PC-9 (cell line): ENCODE data around the gene CORO1A. TPM values are rescaled to one million over a fixed set of nuclear protein-coding genes. Genes with fewer than 3 reads are reported as not detected.
"Not testable (repeated sequence)": the region's sequence is repeated elsewhere in the genome, so short reads cannot be mapped to it uniquely, and the experiment has no call there.

ENCODE experiments used
- BruUV-seq: library from RNA; stranded (reverse); fragments of 400-500 nt; replicated peaks from 2 replicates; lab custom pipeline; 2021; lab: Mats Ljungman, UMichigan
- CTCF ChIA-PET: fragments of 300-600 bp; sonication (Branson Sonifier 250); formaldehyde crosslinking; loops from one replicate; lab custom pipeline; 2022; ENCODE audit warnings: antibody characterized with exemption; lab: Charles Lee
- POLR2A ChIA-PET: fragments of 300-600 bp; sonication (Branson Sonifier 250); formaldehyde crosslinking; loops from one replicate; lab custom pipeline; 2022; ENCODE audit warnings: antibody characterized with exemption; ENCODE audit not compliant: unreplicated experiment; lab: Charles Lee
- DNase-seq, 2 experiments: peaks; one replicate each; pipeline versions ENCODE4 v3.0.0 to v3.0.0-alpha.2; 2015 to 2022; ENCODE audit warnings: mixed read lengths in 1 of 2
- H2AFZ ChIP-seq: fragments of 200-600 bp; sonication (generic); 2 replicates; pipeline ENCODE4 v1.8.1; 2017; ENCODE audit warnings: antibody characterized with exemption
- H3F3A ChIP-seq: fragments of 200-600 bp; sonication (generic); 2 replicates; pipeline ENCODE4 v1.8.1; 2017; ENCODE audit warnings: antibody characterized with exemption, mild to moderate bottlenecking, low read depth; ENCODE audit not compliant: insufficient read depth
- H3K27ac ChIP-seq: fragments of 200-600 bp; sonication (generic); 2 replicates; pipeline ENCODE4 v1.6.1; 2016; ENCODE audit warnings: mixed run types
- H3K27me3 ChIP-seq: fragments of 200-600 bp; sonication (generic); 2 replicates; pipeline ENCODE4 v1.6.1; 2016; ENCODE audit warnings: low read depth, mixed run types; ENCODE audit not compliant: insufficient read depth
- H3K36me3 ChIP-seq: fragments of 200-600 bp; sonication (generic); 2 replicates; pipeline ENCODE4 v1.6.1; 2016; ENCODE audit warnings: low read depth, mixed run types
- H3K4me1 ChIP-seq: fragments of 200-600 bp; sonication (generic); replicated peaks from 2 replicates; pipeline ENCODE4 v1.6.1; 2016; ENCODE audit warnings: mixed run types; ENCODE audit not compliant: insufficient read depth
- H3K4me2 ChIP-seq: fragments of 200-600 bp; sonication (generic); 2 replicates; pipeline ENCODE4 v1.6.1; 2017; ENCODE audit warnings: mixed run types
- H3K4me3 ChIP-seq: fragments of 200-600 bp; sonication (generic); 2 replicates; pipeline ENCODE4 v1.6.1; 2016; ENCODE audit warnings: mixed run types
- H3K79me2 ChIP-seq: fragments of 200-600 bp; sonication (generic); 2 replicates; pipeline ENCODE4 v1.6.1; 2017; ENCODE audit warnings: low read depth, mixed run types
- H3K9me2 ChIP-seq: fragments of 200-600 bp; sonication (generic); 2 replicates; pipeline ENCODE4 v1.8.1; 2017; ENCODE audit warnings: mild to moderate bottlenecking; ENCODE audit not compliant: insufficient read depth
- H3K9me3 ChIP-seq: fragments of 200-600 bp; sonication (generic); 2 replicates; pipeline ENCODE4 v1.8.1; 2016; ENCODE audit warnings: low read depth; ENCODE audit not compliant: insufficient read depth
- H4K20me1 ChIP-seq: fragments of 200-600 bp; sonication (generic); 2 replicates; pipeline ENCODE4 v1.8.1; 2017; ENCODE audit not compliant: insufficient read depth
- EZH2 ChIP-seq: fragments of 200-600 bp; sonication (generic); IDR thresholded peaks from 2 replicates; pipeline ENCODE4 v1.8.0; 2017; ENCODE audit warnings: antibody characterized with exemption, low read depth
- intact Hi-C: fragments of 100-400 bp; cut with micrococcal nuclease; formaldehyde crosslinking; loops from one replicate; pipeline ENCODE4 v1.10.0; 2022; ENCODE audit not compliant: unreplicated experiment
- total RNA-seq: library from RNA; stranded (reverse); gene quantifications from 2 replicates; pipeline ENCODE4 v1.2.3, GENCODE V29; 2021
- TF ChIP-seq, protein P1 (sequence below): fragments of 200-600 bp; sonication (generic); conservative IDR thresholded peaks from 2 replicates; pipeline ENCODE4 v1.6.1; 2017; ENCODE audit warnings: mixed run types, antibody characterized with exemption, mild to moderate bottlenecking, moderate library complexity

Gene CORO1A
- total RNA-seq, 1 experiment from 2014 or later = 7.9 TPM

DNA sequence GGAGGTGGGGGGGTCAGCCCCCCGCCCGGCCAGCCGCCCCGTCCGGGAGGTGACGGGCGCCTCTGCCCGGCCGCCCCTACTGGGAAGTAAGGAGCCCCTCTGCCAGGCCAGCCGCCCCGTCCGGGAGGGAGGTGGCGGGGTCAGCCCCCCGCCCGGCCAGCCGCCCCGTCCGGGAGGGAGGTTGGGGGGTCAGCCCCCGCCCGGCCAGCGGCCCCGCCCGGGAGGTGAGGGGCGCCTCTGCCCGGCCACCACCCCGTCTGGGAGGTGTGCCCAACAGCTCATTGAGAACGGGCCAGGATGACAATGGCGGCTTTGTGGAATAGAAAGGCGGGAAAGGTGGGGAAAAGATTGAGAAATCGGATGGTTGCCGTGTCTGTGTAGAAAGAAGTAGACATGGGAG is 13.3 kb upstream of the CORO1A start:
- H3F3A ChIP-seq = peaks cover 19% of the 10 kb centered on the region; the same call in 1 of the 2 replicates
- H3K27ac ChIP-seq, H3K4me1 ChIP-seq, H3K9me3 ChIP-seq, intact Hi-C loops, H2AFZ ChIP-seq, H3K4me3 ChIP-seq, CTCF ChIA-PET, H3K79me2 ChIP-seq, DNase-seq, BruUV-seq, H3K9me2 ChIP-seq, H3K4me2 ChIP-seq, H3K27me3 ChIP-seq, POLR2A ChIA-PET, H4K20me1 ChIP-seq, H3K36me3 ChIP-seq: not testable (repeated sequence)

DNA sequence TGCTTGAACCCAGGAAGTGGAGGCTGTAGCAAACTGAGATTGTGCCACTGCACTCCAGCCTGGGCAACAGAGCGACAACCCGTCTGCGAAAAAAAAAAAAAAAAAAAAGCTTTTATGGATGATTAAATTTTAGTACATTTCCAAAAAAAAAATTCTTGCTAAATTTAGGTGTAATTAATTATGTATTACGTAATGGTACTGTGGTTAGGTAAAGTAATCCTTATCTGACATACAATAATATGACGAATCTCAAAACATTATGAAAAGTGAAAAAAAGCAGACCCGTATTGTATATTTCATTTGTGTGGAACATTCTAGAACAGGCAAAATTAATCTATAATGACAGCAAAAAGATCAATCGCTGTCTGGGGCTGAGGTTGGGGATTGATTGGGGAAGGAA is 10.3 kb upstream of the CORO1A start:
- H3K27ac ChIP-seq = no peak overlapping the region
- no TSS peak for BruUV-seq
- H3K4me1 ChIP-seq = 0 out of 2 replicates have a peak, but pooled peaks cover 7% of the 10 kb centered on the region
- TF ChIP-seq EZH2 = no peak
- TF ChIP-seq, protein P1, sequence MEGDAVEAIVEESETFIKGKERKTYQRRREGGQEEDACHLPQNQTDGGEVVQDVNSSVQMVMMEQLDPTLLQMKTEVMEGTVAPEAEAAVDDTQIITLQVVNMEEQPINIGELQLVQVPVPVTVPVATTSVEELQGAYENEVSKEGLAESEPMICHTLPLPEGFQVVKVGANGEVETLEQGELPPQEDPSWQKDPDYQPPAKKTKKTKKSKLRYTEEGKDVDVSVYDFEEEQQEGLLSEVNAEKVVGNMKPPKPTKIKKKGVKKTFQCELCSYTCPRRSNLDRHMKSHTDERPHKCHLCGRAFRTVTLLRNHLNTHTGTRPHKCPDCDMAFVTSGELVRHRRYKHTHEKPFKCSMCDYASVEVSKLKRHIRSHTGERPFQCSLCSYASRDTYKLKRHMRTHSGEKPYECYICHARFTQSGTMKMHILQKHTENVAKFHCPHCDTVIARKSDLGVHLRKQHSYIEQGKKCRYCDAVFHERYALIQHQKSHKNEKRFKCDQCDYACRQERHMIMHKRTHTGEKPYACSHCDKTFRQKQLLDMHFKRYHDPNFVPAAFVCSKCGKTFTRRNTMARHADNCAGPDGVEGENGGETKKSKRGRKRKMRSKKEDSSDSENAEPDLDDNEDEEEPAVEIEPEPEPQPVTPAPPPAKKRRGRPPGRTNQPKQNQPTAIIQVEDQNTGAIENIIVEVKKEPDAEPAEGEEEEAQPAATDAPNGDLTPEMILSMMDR = no peak
- H3K9me3 ChIP-seq = no peaks in the 10 kb centered on the region
- H3K4me2 ChIP-seq = no peak overlapping the region
- H3F3A ChIP-seq = peaks cover 20% of the 10 kb centered on the region; the same call in 1 of the 2 replicates
- ChIA-PET POLR2A (interaction anchor here (0.6 kb wide), 1 partner anchor 67 kb away, joined by 10 read pairs; no protein-coding TSS in a partner anchor), CTCF (no interaction called here)
- no peak for DNase-seq
- no peaks in the 10 kb centered on the region for H3K9me2 ChIP-seq
- no peaks in the 10 kb centered on the region for H3K27me3 ChIP-seq
- H4K20me1 ChIP-seq = no peaks in the 10 kb centered on the region
- H3K79me2 ChIP-seq = no peaks in the 10 kb centered on the region
- intact Hi-C loops = no loop called here
- no peaks in the 10 kb centered on the region for H3K36me3 ChIP-seq
- H3K4me3 ChIP-seq = no peak overlapping the region
- no peak overlapping the region for H2AFZ ChIP-seq

DNA sequence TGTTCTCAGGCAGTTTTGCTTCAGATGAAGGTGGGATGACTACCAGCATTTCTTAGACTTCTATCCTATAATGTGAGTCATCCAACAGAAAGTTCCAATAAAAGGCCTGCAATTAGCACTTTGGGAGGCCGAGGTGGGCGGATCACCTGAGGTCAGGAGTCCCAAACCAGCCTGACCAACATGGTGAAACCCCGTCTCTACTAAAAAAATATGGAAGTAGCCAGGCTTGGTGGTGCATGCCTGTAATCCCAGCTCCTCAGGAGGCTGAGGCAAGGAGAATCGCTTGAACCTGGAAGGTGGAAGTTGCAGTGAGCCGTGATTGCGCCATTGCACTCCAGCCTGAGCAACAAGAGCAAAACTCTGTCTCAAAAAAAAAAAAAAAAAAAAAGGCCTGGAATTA is 6.5 kb upstream of the CORO1A start:
- H3K4me2 ChIP-seq, H3K4me3 ChIP-seq, POLR2A ChIA-PET, H3K9me2 ChIP-seq, CTCF ChIA-PET, intact Hi-C loops, H3K27ac ChIP-seq, H3K4me1 ChIP-seq, H3K9me3 ChIP-seq, BruUV-seq, H3K36me3 ChIP-seq, H2AFZ ChIP-seq, H3K27me3 ChIP-seq, H4K20me1 ChIP-seq, H3K79me2 ChIP-seq: not testable (repeated sequence)
- DNase-seq = peak in 1 of 2 experiments; percentile 54
- peaks cover 10% of the 10 kb centered on the region; the same call in 1 of the 2 replicates for H3F3A ChIP-seq

DNA sequence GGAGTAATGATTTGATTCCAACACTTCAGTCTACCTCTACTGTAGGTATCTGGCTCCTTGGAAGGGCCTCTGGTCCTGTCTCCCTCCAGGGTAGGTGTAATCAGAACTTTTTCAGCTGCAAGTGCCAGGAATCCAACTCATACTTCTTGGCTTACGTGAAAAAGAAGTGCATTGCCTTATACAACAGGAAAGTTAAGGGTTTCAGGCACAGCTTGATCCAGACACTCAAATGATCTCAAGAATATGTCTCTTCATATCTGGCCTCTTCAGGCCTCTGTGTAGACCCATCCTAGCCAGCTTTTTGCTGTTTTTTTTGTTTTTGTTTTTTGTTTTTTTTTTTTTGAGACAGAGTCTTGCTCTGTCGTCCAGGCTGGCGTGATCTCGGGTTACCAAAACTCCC is 4.2 kb upstream of the CORO1A start:
- H3K27me3 ChIP-seq = no peaks in the 10 kb centered on the region
- no peak overlapping the region for H3K4me2 ChIP-seq
- H3F3A ChIP-seq = peaks cover 20% of the 10 kb centered on the region; the same call in 1 of the 2 replicates
- DNase-seq = no peak
- no TSS peak for BruUV-seq
- no peaks in the 10 kb centered on the region for H3K9me3 ChIP-seq
- no peaks in the 10 kb centered on the region for H3K9me2 ChIP-seq
- no peaks in the 10 kb centered on the region for H3K36me3 ChIP-seq
- H3K27ac ChIP-seq = no peak overlapping the region
- TF ChIP-seq, protein P1 = no peak
- TF ChIP-seq EZH2 = no peak
- H3K79me2 ChIP-seq = no peaks in the 10 kb centered on the region
- no peaks in the 10 kb centered on the region for H4K20me1 ChIP-seq
- H3K4me1 ChIP-seq = peaks cover 14% of the 10 kb centered on the region
- ChIA-PET POLR2A (interaction anchor here (0.7 kb wide), 1 partner anchor 276 kb away, joined by 3 read pairs; no protein-coding TSS in a partner anchor), CTCF (no interaction called here)
- no peak overlapping the region for H2AFZ ChIP-seq
- no peak overlapping the region for H3K4me3 ChIP-seq
- intact Hi-C loops = no loop called here
